Activated T-cell treated with anti-CD3 and anti-CD28 coated beads for 24 hours (primary cell): ENCODE data around the gene GPHA2.
"Not testable (repeated sequence)": the region's sequence is repeated elsewhere in the genome, so short reads cannot be mapped to it uniquely, and the experiment has no call there.

ENCODE experiments used
- DNase-seq: peaks from one replicate; pipeline ENCODE4 v3.0.0-alpha.2; 2020; ENCODE audit warnings: low read depth

The GPHA2 gene

GRCh38 chr11:64935359-64936081 lies at the start of gene GPHA2:
Gene GPHA2 (minus strand): TSS chr11:64935893. CDS start chr11:64935460, 433 bp downstream.
- DNase-seq: no peak

DNA sequence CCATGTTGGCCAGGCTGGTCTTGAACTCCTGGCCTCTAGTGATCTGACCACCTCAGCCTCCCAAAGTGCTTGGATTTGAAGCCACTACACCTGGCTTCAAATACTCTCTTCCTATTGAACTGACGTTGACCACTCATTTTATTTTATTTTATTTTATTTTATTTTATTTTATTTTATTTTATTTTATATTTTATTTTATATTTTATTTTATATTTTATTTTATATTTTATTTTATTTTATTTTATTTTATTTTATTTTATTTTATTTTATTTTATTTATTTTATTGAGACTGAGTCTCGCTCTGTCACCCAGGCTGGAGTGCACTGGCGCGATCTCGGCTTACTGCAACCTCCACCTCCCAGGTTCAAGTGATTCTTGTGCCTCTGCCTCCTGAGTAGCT lies 47.6 kb upstream of the GPHA2 start:
- DNase-seq: not testable (repeated sequence)

- no peak for DNase-seq
These were observed 41.0 kb upstream of the GPHA2 start for GRCh38 chr11:64976651-64977050.

GRCh38 chr11:64974124-64974523 lies 38.4 kb upstream of the GPHA2 start:
- no peak for DNase-seq

GRCh38 chr11:64971421-64972233 lies 35.9 kb upstream of the GPHA2 start, which contains the start of gene MAJIN:
Gene MAJIN (minus strand): TSS chr11:64972108. CDS start chr11:64959405, 12,703 bp downstream.
- DNase-seq: peak; percentile 85

DNA sequence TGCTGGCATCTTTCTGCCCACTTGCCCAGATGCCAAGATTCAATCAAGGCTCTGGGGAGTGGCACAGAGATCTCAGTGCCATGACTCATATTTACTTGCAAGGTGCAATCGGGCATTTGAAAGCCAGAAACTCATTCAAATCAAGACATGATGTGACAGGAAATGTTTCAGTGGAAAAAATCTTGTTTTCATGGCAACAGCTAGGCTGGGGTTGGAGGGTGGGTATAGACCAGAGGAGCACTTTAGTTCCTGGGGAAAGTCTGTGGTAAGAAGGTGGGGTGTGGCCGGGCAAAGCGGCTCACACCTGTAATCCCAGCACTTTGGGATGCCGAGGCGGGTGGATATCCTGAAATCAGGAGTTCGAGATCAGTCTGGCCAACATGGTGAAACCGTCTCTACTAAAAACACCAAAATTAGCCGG lies 35.0 kb upstream of the GPHA2 start:
- DNase-seq: peak; percentile 24

GRCh38 chr11:64969209-64969608 lies 33.5 kb upstream of the GPHA2 start:
- no peak for DNase-seq

DNA sequence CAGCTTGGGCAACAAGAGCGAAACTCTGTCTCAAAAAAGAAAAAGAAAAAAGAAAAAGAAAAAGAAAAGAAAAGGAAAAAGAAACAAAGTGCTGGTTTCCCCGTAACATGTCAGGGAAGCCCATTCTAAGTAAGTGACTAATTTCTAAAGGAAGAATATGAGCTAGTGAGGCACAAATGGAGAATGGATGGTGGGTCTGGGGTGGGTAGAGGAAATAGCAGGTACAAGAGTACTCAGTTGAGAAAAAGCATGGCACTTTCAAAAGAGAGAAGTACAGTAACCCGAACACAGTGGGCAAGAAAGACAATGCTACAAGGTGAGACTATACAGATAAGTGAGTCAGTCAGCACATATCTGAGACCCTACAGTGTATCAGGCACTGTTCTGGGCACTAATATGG lies 31.7 kb upstream of the GPHA2 start:
- DNase-seq: no peak

- DNase-seq: no peak
These were observed 27.5 kb upstream of the GPHA2 start for GRCh38 chr11:64963072-64963631.

GRCh38 chr11:64960719-64961118 lies 25.0 kb upstream of the GPHA2 start:
- no peak for DNase-seq

GRCh38 chr11:64959498-64959897 lies 23.8 kb upstream of the GPHA2 start:
- no peak for DNase-seq

GRCh38 chr11:64954201-64954600 lies 18.5 kb upstream of the GPHA2 start:
- no peak for DNase-seq

- DNase-seq: no peak
These were observed 15.8 kb upstream of the GPHA2 start for GRCh38 chr11:64951529-64951928.

- DNase-seq: no peak
These were observed 11.6 kb upstream of the GPHA2 start for GRCh38 chr11:64947208-64947814.

DNA sequence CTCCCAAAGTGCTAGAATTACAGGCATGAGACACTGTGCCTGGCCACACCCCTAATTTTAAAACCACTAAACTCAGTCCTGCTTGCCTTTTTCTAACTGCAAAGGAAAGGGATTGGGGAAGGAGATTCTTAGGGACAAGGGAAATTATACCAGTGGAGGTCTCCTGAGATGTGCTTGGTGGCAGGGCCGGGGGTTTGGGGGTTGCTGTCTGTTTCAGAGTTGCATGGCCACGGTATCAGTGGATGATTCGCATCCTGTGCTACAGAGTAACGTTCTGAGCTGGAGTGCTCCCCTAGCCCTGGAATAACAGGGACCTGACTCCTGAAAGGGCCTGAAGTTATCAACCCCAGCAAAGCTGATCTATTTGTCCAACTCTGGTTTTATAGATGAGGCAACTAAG lies 846 bp upstream of the GPHA2 start:
- DNase-seq: no peak

DNA sequence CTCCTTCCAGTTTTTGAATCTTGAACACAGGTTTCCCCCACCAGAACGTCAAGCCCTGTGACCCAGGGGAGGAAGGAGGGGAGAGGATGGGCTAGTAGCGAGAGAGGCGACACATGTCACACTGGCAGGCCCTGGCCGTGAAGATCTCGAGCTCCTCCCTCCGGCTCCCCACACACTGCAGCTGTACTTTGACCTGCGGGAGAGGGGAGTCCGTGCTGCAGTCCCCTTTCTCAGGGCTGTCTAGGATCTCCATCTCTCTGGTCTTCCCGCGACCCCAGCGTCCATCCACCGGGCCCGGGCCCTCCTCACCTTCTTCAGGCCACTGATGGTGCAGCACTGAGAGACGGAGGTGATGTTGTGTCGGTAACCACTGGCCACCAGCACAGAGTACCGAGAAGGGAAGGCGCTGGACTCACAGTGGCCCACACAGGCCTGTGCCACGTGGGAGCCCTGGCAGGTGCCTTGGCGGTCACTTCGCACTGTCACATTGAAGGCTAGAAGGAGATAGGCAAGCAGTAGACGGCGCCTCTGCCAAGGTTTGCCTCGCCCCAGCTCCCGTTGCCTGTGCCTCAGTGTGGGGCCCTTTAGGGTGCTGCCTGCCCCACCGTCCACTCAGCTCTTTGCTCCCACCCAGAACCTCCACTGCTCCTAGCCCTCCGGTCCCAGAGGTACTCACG lies 873 bp downstream of the GPHA2 start:
- DNase-seq: no peak

DNA sequence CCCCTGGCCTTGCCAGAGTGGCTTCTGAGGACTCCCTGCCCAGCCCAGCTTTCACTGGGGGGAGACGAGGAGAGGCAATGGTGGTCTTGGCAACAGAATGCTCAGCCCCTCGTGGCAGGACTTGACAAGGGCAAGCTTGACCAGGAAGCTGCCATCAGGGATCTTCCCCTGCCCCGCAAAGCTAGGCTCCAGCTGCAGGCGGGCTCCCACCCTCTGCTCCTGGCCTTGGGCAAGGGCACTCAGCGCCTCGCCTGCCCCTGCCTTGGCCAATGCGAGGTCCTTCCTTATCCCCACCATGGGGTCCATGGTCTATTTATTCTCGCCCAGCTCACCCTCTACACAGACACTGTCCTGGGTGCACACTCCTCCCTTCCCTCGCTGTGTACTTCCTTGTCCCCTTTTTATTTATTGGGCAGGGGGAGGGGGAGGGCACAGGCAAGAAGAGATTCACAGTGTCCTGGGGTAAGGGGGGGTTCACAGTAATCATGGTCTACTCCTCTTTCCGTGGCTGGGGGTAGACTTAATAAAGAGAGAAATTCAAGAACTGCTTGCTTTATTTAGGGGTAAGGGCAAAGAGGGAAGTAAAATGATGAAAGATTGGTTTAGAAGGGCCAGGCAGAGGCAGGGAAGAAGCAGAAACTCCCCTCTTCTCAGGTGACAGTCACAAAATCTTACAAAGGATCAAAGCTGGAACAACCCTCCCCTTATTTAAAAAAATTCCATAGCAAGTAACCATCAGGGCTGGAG lies 1.6 kb downstream of the GPHA2 start:
- DNase-seq: no peak

- DNase-seq: no peak
These were observed 2.3 kb downstream of the GPHA2 start for GRCh38 chr11:64933213-64933934.

DNA sequence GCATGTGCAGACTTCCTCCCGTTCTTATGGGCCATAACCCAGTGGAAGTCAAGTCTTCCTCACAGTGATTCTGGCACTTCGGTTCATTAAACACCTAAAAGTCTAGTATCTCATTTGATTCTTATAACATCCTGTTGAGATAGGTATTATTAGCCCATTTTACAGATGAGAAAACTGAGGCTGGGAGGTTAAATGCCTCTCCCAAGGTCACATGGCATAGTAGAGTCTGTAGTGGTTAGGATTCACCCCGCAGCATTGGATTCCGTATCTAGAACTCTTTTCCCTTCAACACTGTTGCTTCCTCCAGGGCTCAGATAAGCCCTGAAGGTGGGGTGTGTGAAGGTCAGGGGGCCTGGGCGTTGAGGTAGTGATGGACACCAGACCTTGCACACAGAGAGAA lies 3.4 kb downstream of the GPHA2 start:
- no peak for DNase-seq

DNA sequence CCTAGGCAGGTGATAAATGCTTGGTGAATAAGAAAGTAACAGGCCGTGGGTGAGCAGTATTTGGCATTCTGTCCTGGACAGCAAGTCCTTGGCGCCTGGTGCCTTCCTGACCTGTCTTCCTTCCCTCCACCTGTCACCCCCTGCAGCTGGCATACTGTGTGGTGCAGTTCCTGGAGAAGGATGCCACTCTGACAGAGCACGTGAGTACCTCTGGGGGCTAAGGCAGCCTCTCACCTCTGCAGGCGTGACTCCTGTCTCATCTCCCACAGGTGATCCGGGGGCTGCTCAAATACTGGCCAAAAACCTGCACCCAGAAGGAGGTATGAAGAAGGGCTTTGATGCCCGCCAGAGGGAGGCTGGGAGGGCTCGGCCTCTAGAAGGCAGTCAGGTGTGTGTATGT lies 4.4 kb downstream of the GPHA2 start:
- DNase-seq: no peak

DNA sequence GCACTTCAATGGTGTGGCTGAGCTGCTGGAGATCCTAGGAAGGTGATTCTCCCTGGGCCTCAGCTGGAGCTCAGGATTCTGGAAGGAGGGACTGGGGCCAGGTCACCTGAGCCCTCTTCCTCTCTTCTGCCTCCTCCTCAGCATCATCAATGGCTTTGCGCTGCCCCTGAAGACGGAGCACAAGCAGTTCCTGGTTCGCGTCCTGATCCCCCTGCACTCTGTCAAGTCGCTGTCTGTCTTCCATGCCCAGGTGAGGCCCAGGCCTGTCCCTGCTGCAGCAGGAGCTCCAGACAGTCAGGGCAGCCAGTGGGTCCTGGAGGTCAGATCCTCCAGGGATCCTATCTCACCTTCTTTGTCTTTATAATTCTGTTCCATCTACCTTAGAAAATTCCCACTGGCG lies 5.4 kb downstream of the GPHA2 start:
- no peak for DNase-seq
